ELR (cell line): Measurements from ENCODE around the gene ERBB4.
"Not testable (repeated sequence)": the region's sequence is repeated elsewhere in the genome, so short reads cannot be mapped to it uniquely, and the experiment has no call there.

Experiments
- DNase-seq: peaks from one replicate; pipeline ENCODE4 v3.0.0-alpha.2; 2015; ENCODE audit warnings: low read depth

Gene ERBB4

GRCh38 chr2:212145121-212145520, 393.5 kb downstream of the ERBB4 start:
- peak; percentile 57 for DNase-seq

- peak; percentile 4 for DNase-seq
Measured at GRCh38 chr2:212142631-212143030, 396.0 kb downstream of the ERBB4 start.

- DNase-seq, result no peak
Measured at GRCh38 chr2:212141499-212141898, 397.1 kb downstream of the ERBB4 start.

DNA sequence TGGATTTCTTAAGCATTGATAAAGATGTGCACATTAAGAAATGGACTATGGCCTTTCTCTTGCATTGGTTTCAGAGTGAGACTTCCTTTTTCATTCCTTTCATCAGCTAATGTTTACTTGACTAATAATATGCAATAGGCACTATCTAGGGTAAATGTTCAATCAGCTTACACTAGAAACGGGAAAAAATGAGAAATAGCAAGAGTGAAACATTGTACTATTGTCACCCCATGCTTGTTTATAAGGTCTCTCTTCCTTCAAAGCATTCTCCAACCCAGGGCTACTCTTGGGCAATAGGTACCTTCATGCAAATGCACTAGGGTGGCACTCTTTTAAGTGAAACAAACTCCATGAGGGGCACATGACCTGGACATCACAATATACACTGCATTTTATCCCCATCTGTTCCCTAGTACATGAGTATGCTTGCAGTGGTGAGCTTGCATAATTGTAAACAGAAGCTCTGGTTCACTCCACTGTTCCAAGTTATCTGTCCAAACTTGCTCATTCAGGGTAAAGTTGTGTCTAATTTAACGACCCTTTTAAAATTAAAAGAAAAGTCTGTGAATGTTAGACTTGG, 402.3 kb downstream of the ERBB4 start:
- no peak for DNase-seq

DNA sequence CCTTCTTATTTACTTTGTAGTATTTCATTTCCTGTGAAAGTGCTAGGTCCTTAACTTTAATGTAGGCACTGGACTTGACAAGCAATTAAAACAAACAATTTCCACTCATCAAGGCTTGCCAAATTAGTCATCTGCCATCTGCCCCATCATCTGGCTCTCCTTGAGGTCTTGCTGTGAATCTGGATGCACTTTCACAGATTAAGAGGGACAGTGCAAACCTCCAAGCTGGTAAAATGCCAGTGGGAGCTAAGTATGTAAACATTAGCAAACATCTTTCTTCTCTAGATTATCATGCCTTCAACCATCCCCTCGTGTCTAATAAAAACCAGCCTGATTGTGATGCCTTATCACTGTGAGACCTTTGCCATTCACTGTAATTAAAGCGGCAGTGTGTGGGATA, 402.9 kb downstream of the ERBB4 start:
- DNase-seq, result peak; percentile 23

DNA sequence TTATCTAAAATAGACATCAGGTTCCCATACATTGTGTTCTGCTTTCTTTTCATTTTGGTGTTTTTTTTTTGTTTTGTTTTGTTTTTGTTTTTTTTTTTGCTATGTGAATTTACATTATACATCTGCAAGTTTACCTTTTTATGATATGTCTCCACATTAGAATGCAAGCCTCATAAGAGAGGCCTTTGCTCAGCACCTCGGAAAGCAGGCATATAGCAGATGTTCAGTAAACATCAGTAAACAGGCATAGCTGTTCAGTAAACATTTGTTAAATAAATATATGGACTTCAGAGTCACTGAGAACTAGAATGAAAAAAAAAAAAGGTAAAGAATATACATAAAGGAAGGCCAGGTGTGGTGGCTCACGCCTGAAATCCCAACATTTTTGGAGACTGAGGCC, 405.3 kb downstream of the ERBB4 start:
- DNase-seq, result no peak

DNA sequence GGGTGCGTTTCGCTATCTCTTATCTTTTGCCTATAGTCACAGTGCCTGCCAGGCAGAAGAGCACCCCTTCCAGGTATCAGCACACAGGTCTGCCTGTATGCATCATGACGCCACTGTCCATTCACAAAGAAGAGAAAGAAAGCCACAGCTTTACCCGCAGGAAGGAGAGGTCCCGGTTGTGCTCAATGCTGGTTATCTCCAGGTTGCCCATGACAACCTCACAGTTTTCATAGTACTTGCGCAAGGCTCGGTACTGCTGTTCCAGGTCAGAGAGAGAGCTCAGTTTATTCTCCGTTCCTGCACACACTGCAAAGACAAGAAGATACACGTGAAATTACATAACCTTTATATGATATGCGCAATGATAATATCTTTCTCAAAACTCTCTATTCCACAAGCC, 414.0 kb downstream of the ERBB4 start:
- DNase-seq, result peak; percentile 35

DNA sequence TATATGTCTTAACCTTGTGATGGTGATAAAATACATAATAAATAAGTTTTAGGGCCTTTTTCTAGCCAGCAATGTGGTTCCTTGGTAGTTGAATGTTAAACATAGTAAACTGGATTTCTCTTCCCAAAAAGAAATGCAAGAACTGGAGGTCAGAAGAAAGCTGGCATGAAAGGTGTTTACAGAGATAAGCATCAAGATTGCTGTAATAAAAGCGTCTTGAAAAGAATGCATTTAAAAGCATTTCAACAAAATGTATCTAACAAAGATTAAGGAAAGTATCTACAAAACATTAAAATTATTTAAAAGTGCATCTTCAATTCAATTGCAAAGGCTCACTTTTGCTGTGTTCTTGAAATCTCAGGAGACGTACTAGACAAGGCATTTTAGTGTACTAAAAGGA, 419.0 kb downstream of the ERBB4 start:
- DNase-seq, result no peak

GRCh38 chr2:212117926-212118325, 420.7 kb downstream of the ERBB4 start:
- DNase-seq, result no peak

- no peak for DNase-seq
Measured at GRCh38 chr2:212114489-212114888, 424.1 kb downstream of the ERBB4 start.

DNA sequence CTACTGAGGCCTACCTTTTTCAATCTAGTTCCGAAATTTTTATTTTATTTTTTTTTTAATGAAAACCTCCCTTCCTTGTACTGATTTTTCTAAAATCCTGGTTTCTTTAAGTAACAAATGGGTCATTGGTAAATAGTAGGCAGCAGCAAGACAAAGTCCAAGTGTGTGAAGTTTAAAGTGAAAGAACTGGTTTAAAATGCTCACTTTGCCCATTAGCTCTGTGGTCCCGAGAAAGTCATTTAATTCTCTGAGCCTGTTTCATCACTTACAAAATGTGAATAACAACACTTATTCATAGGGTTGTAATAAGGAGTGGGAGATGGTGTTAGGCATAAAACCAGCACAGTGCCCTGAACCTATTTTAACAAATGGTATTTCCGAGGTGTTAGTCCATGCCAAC, 426.2 kb downstream of the ERBB4 start:
- no peak for DNase-seq

- DNase-seq, result no peak
Measured at GRCh38 chr2:212109792-212110680, 428.6 kb downstream of the ERBB4 start.

DNA sequence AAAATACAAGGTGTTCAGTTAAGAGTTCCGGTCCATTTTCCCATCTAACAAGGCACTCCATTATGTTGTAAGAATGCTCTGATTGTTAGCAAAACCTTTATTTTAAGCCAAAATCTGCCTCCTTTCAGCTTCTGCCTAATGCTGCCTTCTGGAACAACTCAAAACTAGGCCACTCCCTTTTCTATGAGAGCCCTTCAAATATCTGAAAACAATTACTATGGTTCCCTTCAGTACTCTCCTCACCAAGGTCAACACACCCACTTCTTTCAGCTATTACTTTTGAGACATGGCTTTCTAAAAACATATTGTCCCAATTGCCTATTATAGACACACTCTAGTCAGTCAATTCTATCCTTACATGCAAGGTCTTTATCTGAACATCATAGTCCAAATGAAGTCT, 429.4 kb downstream of the ERBB4 start:
- DNase-seq, result no peak

GRCh38 chr2:212107989-212108388, 430.6 kb downstream of the ERBB4 start:
- DNase-seq, result no peak

DNA sequence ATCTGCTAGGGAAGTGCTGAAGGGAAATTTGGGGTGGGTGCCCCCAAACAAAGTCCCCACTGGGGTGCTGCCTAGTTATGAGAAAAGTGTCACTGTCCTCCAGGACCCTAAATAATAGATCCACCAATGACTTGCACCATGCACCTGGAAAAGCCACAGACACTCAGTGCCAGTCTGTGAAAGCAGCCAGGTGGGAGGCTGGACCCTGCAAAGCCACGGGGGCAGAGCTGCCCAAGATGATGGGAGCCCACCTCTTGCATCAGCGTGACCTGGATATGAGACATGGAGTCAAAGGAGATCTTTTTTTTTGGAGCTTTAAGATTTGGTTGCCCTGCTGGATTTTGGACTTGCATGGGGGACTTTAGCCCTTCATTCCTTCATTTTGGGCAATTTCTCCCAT, 431.6 kb downstream of the ERBB4 start:
- no peak for DNase-seq

DNA sequence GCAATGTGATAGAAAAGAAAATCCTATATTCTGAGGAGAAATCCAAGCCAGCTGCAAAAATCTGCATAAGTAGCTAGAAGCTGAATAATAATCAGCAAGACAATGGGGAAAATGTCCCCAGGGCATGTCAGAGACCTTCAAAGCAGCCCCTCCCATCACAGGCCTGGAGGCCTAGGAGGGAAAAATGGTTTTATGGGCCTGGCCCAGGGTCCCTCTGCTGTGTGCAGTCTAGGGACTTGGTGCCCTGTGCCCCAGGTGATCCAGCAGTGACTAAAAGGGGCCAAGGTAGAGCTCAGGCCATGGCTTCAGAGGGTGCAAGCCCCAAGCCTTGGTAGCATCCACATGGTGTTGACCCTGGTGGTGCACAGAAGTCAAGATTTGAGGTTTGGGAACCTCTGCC, 432.1 kb downstream of the ERBB4 start:
- DNase-seq, result not testable (repeated sequence)

- no peak for DNase-seq
Measured at GRCh38 chr2:212099658-212100057, 438.9 kb downstream of the ERBB4 start.

- DNase-seq, result no peak
Measured at GRCh38 chr2:212098966-212099365, 439.6 kb downstream of the ERBB4 start.

DNA sequence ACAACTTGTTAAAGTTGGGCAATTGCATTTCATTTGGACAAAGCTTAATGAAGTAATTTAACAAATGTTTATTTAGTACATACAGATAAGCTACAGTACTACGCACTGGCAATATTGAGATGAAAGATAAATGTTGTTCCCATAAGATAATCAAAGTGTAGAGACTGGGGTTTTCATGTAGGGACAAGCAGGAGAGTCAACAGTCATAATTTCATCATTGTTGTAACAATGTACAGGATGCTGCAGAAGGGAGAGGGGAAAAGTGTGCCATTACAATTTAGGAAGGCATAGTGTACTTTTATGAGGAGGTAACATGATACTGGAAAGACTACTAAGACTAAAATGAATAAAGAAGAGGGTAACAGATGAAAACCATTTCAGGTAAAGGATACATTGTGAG, 441.6 kb downstream of the ERBB4 start:
- DNase-seq, result no peak

GRCh38 chr2:212089873-212090272, 448.7 kb downstream of the ERBB4 start:
- no peak for DNase-seq

GRCh38 chr2:212088353-212088752, 450.2 kb downstream of the ERBB4 start:
- DNase-seq, result no peak

DNA sequence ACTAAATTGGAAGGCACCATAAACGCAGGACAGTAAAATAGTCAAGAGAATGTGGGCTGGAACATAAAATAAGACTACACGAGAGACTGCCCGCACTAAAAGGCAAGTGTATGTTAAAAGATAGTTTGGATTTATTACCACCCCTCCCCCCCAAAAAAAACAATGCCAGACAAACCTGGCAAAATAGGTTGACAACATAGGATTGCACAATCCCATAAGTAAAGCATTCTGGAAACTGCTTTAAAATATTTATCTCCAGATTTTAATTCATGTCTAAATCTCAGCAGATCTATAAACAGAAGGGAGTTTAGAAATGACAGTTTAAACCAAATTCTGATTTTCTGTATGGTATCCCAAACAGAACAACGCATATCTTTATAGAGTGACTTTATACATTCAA, 455.1 kb downstream of the ERBB4 start:
- no peak for DNase-seq

DNA sequence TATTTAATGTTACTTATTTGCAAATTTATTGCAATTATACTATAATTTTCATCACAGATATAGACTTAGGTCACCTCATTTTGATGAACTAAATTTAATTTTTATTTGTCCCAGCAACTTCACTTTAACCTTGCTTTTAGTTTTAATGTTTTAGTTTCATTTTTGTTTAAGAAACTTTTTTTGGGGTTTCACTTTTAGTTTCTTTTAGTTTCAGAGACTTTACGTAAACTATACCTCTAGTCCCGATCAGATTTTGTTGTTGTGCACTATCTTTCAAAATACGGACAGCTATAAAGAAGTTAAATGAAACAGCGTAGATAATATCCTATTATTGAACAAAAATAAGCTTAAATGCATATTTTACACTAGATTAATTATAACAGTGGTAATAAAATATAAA, 460.5 kb downstream of the ERBB4 start:
- DNase-seq, result no peak

DNA sequence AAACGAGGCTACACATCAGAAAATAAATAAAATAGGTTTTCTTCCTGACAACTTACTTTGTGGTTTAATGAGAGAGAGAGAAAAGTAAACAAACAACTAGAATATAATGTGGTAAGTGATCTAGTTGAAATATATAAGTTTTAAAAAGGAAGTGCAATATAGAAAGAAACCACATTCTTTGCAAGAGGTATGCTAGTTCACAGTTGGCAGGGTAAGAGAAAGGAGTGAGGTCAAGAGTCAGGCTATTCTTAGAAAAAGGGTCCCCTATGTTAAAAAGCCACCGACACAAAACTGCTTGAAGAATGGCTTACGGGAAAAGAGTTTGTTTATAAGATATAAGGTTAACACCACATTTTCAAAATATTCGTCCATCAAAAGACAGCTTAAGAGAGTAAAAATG, 462.1 kb downstream of the ERBB4 start:
- DNase-seq, result no peak
